Hepatocyte (in vitro differentiated cells): Measurements from ENCODE around the gene GADD45G.

Experiments
- EZH2 ChIP-seq: fragments of 200-600 bp; sonication (generic); IDR thresholded peaks from 2 replicates; pipeline ENCODE4 v1.6.1; 2016; ENCODE audit warnings: antibody characterized with exemption, mild to moderate bottlenecking, borderline replicate concordance
- EZH2phosphoT487 ChIP-seq: fragments of 200-600 bp; sonication (generic); IDR thresholded peaks from one replicate; pipeline ENCODE4 v1.6.1; 2018; ENCODE audit warnings: antibody characterized with exemption, mild to moderate bottlenecking, low read depth, moderate library complexity; ENCODE audit not compliant: unreplicated experiment, severe bottlenecking
- TF ChIP-seq, protein P1 (sequence below): fragments of 200-600 bp; sonication (generic); IDR thresholded peaks from 2 replicates; pipeline ENCODE4 v1.5.1; 2016; ENCODE audit warnings: antibody characterized with exemption, mild to moderate bottlenecking; ENCODE audit not compliant: poor library complexity

DNA sequence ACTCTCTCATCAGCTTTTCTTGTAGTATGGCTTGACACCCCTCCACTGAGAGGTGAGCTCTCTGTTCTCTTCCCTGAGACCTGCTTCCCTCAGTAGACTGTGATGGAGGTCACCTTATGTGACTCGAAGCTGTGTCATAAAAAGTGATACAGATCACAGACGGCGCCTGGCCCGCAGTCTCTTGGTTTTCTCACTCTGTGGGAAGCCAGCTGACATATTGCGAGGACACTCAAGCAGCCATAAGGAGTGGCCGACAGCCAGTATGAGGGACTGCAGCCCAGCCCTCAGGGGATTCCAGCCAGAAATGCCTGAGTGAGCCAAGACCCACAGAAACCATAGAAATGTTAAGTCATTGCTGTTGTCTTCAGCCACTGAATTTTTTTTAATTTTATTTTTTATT, 38.0 kb downstream of the GADD45G start:
- TF ChIP-seq, protein P1, sequence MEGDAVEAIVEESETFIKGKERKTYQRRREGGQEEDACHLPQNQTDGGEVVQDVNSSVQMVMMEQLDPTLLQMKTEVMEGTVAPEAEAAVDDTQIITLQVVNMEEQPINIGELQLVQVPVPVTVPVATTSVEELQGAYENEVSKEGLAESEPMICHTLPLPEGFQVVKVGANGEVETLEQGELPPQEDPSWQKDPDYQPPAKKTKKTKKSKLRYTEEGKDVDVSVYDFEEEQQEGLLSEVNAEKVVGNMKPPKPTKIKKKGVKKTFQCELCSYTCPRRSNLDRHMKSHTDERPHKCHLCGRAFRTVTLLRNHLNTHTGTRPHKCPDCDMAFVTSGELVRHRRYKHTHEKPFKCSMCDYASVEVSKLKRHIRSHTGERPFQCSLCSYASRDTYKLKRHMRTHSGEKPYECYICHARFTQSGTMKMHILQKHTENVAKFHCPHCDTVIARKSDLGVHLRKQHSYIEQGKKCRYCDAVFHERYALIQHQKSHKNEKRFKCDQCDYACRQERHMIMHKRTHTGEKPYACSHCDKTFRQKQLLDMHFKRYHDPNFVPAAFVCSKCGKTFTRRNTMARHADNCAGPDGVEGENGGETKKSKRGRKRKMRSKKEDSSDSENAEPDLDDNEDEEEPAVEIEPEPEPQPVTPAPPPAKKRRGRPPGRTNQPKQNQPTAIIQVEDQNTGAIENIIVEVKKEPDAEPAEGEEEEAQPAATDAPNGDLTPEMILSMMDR = no peak
- TF ChIP-seq EZH2 (no peak), EZH2phosphoT487 (no peak)
